Activated CD8-positive, alpha-beta memory T cell treated with anti-CD3 and anti-CD28 coated beads, Interleukin-2, amount 50 U/mL, for 1 hour (primary cell): ENCODE results near the gene UBXN7.
"Not testable (repeated sequence)": the region's sequence is repeated elsewhere in the genome, so short reads cannot be mapped to it uniquely, and the experiment has no call there.

Experiments
- DNase-seq: peaks from one replicate; pipeline ENCODE4 v3.0.0-alpha.2; 2020; ENCODE audit errors: extremely low read depth

Gene UBXN7

DNA sequence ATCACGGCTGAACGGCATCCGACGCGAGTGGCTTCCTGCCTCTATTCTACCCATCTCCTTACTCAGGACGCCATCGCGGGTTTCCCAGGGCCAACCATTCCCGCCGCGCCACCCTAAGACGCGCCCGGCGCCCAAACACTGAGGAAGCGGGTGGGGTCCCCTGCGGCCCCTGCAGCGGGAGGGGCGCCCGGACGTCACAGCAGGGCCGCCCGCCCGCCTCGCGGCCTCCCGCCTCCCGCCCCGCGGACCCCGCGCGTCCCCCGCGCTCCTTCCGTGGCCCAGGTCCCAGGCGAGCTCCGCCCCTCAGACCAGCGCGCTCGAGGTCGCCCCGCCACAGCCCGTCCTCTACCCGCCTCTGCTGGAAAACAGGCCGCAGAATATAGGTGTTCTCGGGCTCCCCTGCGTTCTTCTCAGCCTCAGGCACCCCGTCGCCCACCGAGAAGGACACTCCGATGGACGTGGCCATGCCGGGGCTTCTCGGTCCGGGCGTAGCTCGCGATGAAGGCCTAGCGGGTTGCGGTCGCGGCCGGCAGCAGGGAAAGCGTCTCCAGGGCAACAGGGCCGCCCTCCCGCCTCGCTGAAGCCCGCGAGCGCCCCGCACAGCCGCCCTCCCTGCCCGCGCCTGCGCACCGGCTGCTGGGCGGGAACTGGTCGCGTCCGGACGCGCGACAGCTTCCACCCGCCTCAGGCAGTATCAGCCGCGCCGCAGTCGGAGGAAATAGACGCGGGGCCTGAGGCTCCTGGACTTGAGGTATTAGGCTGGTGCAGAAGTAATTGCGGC is 114.3 kb downstream of the UBXN7 start, which contains the start of gene DYNLT2B:
TSS of gene DYNLT2B (minus strand) at position 554 of the 781 bp plus-strand sequence. CDS start at position 466, 88 bp downstream.
- DNase-seq, result peak; percentile 53

DNA sequence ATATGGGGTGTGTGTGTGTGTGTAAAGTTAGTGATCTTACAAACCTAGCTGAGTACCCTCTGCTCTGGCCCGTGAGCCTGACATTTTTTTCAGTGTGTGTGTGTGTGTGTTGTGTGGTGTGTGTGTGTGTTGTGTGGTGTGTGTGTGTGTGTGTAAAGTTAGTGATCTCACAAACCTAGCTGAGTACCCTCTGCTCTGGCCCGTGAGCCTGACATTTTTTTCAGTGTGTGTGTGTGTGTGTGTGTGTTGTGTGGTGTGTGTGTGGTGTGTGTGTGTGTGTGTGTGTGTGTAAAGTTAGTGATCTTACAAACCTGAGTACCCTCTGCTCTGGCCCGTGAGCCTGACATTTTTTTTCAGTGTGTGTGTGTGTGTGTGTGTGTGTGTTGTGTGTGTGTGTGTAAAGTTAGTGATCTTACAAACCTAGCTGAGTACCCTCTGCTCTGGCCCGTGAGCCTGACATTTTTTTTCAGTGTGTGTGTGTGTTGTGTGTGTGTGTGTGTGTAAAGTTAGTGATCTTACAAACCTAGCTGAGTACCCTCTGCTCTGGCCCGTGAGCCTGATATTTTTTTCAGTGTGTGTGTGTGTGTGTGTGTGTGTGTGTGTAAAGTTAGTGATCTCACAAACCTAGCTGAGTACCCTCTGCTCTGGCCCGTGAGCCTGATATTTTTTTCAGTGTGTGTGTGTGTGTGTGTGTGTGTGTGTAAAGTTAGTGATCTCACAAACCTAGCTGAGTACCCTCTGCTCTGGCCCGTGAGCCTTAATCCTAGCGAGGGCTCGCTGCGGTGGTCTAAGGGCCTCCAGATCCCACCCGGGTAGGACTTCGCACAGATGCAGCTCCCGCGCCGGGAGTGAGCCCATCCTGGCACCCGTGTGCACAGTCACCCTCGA is 115.2 kb downstream of the UBXN7 start:
- not testable (repeated sequence) for DNase-seq

DNA sequence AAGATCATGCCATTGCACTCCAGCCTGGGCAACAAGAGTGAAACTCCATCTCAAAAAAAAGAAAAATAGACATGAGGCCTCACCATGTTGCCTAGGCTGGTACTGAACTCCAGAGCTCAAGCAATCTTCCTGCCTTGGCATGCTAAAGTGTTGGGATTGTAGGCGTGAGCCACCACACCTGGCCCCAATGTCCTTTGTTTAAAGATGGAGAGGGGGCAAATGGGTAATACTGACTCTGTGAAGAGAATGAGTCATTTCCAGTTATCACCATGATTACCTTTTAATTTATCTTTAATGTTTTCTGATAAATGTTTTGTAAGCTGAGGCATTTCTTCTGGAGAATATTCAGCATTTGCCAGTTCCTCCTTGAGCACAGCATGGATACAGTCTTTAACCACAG is 116.4 kb downstream of the UBXN7 start:
- DNase-seq, result no peak

DNA sequence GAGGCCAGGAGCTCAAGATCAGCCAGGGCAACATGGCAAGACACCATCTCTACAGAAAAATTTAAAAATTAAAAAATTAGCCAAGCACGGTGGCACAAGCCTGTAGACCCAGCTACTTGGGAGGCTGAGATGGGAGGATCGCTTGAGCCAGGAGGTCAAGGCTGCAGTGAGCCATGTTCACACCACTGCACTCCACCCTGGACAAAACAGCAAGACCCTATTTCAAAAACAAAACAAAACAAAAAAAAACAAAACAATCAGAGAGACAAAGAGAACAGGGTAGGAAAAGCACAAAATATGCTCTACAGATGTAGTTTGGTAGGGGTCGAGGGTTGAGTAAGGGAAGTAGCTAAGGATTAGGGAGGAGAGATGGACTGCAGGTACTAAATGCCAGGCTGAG is 117.6 kb downstream of the UBXN7 start:
- DNase-seq, result no peak

DNA sequence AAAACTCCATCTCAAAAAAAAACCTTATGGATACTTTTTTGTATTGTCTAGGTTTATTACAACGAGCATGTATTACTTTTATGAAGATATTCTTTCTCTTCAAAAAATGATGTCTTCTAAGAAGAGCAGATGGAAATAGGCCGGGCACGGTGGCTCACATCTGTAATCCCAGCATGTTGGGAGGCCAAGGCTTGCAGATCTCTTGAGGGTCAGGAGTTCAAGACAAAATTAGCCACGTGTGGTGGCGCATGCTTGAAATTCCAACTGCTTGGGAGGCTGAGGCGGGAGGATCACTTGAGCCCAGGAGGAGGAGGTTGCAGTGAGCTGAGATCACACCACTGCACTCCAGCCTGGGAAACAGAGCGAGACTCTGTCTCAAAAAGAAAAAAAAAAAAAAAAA is 118.1 kb downstream of the UBXN7 start:
- not testable (repeated sequence) for DNase-seq

DNA sequence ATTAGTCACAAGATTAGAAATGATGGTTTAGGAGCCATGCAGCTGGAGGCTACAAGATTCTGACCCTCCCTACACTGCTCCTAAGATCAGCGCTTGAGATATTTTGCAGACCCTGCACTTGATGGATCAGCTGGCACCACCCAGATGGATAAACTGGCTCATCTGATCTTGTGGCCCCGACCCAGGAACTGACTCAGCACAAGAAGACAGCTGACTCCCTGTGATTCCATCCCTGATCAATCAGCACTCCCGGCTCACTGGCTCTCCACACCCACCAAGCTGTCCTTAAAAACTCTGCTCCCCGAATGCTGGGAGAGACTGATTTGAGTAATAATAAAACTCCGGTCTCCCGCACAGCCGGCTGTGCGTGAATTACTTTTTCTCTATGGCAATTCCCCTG is 129.3 kb downstream of the UBXN7 start:
- not testable (repeated sequence) for DNase-seq

DNA sequence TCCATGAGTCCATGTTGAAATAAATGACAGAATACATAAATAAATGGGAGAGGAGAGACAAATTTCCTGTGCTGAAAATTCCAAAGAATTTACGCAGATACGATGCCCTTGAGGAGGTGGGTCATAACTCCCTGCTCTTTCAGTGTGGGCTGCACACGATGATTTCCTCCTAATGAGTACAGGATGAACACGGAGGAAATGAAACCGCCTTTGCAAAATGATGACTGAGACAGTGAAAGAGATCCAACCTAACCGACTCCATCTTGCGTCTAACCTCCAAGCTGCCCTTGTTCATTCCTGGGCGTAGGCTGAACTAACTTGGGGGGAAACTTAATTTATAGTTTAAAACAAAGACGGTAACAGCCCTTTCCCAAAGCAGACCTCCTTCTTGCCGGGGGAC is 129.7 kb downstream of the UBXN7 start:
- not testable (repeated sequence) for DNase-seq

DNA sequence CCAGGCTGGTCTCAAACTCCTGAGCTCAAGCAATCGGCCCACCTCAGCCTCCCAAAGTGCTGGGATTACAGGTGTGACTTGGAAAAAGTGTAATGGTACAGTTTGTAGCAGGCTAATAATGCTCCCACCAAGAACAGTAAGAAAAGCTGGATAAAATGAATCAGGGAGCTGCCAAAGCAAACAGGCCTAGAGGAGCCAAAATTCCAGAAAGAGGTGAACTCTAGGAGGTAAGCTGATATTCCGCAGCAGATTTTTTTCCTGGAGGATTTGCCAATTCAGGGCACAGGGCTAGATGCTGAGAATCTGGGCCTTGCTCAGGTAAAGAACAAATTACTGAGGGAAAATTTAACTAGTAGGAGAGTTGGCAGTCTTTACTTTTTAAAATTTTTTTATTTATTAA is 133.7 kb downstream of the UBXN7 start:
- DNase-seq, result no peak
